ENCODE measurements around the gene LDHD. TPM values are rescaled to one million over a fixed set of nuclear protein-coding genes. Genes with fewer than 3 reads are reported as not detected.

The LDHD gene
- total RNA-seq, 6 experiments from 2014 or later: 62.9 to 98.5 (median 90.2) TPM

DNA sequence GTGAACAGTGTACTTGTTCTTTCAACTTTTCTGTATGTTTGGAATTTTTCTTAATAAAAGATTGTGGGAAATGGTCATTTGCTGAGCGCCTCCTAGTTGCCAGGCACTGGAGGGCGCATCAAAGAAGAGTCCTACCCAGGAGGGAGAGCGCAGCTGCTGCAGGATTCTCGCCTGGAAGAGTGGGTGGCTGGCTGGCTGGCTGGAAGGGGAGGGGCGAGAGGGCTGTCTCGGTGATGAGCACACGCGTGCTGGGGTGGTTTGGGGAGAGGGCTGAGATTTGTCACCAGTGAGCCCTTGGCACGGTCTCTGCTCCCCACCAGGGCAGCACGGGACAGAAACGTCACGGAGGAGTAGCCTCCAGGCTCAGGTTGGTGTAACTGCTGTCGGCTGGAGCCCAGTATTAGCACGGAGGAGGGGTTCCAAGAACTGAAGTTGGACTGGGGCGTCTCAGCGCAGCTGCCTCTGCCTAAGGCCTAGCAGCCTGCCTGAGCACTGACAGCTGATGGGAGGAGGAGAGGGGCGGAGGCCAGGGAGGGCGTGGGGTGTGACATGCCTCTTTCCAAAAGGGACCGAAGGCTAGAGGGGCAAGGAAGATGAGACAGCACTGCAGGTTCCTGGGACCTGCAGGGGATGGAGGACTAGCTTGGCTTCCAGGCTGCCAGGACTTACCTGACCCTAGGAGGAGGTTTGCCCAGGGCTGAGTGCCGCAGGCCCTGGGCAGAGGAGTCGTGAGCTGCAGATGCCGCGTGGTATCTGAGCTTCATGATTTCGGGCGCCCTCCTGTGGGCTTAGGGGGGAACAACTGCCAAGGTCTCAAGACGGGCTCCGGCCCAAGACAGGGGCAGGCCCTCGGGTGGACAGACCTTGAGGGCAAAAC lies 5.7 kb downstream of the LDHD start:
- no peaks in the 10 kb centered on the region for H3K27me3 ChIP-seq
- H3K36me3 ChIP-seq: peaks cover 0 to 13% (median 3%) of the 10 kb centered on the region in 4 donors
- H3K4me3 ChIP-seq: no peak overlapping the region
- ATAC-seq: peak; percentile 68 to 77 (median 72)
- peaks cover 0 to 56% (median 18%) of the 10 kb centered on the region in 4 donors for H3K4me1 ChIP-seq
- H3K9me3 ChIP-seq: no peaks in the 10 kb centered on the region
- TF ChIP-seq, protein P1, sequence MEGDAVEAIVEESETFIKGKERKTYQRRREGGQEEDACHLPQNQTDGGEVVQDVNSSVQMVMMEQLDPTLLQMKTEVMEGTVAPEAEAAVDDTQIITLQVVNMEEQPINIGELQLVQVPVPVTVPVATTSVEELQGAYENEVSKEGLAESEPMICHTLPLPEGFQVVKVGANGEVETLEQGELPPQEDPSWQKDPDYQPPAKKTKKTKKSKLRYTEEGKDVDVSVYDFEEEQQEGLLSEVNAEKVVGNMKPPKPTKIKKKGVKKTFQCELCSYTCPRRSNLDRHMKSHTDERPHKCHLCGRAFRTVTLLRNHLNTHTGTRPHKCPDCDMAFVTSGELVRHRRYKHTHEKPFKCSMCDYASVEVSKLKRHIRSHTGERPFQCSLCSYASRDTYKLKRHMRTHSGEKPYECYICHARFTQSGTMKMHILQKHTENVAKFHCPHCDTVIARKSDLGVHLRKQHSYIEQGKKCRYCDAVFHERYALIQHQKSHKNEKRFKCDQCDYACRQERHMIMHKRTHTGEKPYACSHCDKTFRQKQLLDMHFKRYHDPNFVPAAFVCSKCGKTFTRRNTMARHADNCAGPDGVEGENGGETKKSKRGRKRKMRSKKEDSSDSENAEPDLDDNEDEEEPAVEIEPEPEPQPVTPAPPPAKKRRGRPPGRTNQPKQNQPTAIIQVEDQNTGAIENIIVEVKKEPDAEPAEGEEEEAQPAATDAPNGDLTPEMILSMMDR (IDR thresholded peaks at IDR 0.05): peak; percentile 89 to 92 (median 90)
- no peak for TF ChIP-seq POLR2A (IDR thresholded peaks at IDR 0.05)
- 14% methylated on average over 12 of the region's 28 CpGs for WGBS (ENCODE audit: insufficient coverage, low coverage, low lambda C conversion rate, missing lambda C conversion rate)
- intact Hi-C loops (cut with DNase I): loop anchor here (5.0 to 10.0 kb wide), 2 partner anchors 114 to 116 kb away; partner anchors contain the start of gene ZNRF1 (in 2 of the 2)
- peak overlapping the region; percentile 2 to 81 (median 37) for H3K27ac ChIP-seq
- peak; percentile 86 to 89 (median 88) for DNase-seq

DNA sequence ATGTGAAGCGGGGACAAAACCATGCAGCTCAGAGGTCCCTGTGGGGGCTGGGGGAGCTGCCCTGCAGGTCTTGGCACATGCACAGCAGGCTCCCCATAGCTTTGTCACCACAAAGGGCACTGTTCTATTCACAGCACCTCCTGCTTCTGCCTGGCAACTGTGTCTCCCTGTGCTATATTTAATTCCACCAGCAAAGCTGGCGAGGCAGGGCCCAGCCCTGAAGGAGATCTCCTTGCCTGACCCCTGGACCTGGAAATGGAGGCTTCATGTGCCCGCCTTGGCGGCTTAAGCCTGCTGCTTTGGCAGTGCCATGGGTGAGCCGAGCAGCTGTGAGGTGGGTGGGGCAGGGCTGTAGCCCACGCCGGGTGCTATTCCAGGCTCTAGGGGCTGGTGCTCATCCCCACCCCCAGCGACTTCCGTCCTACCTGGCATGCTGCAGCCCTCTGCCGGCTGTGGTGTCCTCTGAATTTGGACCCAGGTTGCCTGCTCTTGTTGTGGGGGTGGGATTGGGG lies 6.8 kb downstream of the LDHD start:
- Histone ChIP-seq H3K27ac (peak overlapping the region; percentile 64 to 81 (median 74)), H3K9me3 (no peaks in the 10 kb centered on the region), H3K36me3 (peaks cover 0 to 13% (median 3%) of the 10 kb centered on the region in 4 donors), H3K4me3 (peak overlapping the region in 2 of 3 donors; percentile 19 to 28), H3K4me1 (peaks cover 0 to 54% (median 18%) of the 10 kb centered on the region in 4 donors), H3K27me3 (no peaks in the 10 kb centered on the region)
- WGBS (ENCODE audit: insufficient coverage, low coverage, low lambda C conversion rate, missing lambda C conversion rate): 40% methylated on average over 1 of the region's 10 CpGs
- intact Hi-C loops (cut with DNase I): loop anchor here (5.0 to 10.0 kb wide), 2 partner anchors 112 to 115 kb away; partner anchors contain the start of gene ZNRF1 (in 2 of the 2)
- TF ChIP-seq, protein P1 (IDR thresholded peaks at IDR 0.05): peak in 2 of 4 donors; percentile 19 to 30
- TF ChIP-seq POLR2A (IDR thresholded peaks at IDR 0.05): no peak
- ATAC-seq (peak; percentile 40 to 50 (median 43)), DNase-seq (peak; percentile 62 to 78 (median 74))

DNA sequence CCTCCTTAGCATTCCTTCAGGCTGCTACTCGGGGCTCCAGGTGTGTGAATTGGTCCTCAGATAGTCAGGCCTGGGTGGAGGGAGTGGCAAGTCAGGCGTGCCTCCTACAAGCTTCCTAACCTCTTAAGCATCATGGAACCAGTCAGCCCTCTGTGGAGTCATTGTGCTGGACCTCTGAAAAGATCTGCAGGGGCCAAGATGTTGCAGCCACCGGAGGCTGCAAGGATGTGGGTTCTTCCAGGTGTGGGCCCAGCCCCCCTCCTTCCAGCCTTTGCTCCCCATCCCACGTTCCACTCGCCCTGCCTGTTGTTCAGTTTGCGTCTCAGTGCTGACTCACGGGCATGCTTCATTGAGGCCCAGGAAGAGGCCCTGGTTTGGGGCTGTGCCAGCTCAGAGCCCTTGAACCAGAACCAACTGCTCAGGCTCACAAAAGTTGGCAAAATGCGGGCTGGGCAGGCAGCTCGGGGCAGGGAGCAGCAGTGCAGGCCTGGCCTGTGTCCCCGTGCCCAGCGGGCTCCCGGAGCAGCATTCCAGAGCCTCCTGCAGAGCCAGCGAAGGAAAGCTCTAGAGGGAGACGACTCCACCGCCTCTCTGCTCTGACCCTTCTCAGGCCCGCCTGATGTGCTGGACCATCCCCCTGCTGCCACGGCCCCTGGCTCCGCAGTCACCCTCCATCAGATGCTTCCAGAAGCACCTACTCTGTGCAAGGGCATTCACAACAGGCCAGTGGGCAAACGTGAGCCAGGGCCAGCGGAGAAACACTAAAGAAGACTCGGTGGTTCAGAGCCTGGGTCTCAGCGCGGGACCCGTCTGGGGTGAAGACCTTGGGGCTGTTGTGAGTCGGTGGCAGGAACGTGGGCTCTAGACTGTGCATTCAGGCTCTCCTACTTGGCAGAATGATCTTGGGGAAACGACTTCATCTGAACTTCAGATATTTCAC lies 7.5 kb downstream of the LDHD start:
- H3K27me3 ChIP-seq: no peaks in the 10 kb centered on the region
- H3K9me3 ChIP-seq: no peaks in the 10 kb centered on the region
- DNase-seq: peak; percentile 93 to 96 (median 95)
- TF ChIP-seq, protein P1 (IDR thresholded peaks at IDR 0.05): no peak
- peak; percentile 42 for TF ChIP-seq POLR2A (IDR thresholded peaks at IDR 0.05)
- ATAC-seq: peak; percentile 69 to 77 (median 77)
- H3K4me1 ChIP-seq: peaks cover 0 to 54% (median 18%) of the 10 kb centered on the region in 4 donors
- H3K36me3 ChIP-seq: peaks cover 0 to 8% (median 3%) of the 10 kb centered on the region in 4 donors
- H3K4me3 ChIP-seq: peak overlapping the region in 2 of 3 donors; percentile 19 to 28
- intact Hi-C loops (cut with DNase I): no loop called here
- WGBS (ENCODE audit: insufficient coverage, low coverage, low lambda C conversion rate, missing lambda C conversion rate): 8% methylated on average over 2 of the region's 27 CpGs
- H3K27ac ChIP-seq: peak overlapping the region; percentile 64 to 81 (median 74)

DNA sequence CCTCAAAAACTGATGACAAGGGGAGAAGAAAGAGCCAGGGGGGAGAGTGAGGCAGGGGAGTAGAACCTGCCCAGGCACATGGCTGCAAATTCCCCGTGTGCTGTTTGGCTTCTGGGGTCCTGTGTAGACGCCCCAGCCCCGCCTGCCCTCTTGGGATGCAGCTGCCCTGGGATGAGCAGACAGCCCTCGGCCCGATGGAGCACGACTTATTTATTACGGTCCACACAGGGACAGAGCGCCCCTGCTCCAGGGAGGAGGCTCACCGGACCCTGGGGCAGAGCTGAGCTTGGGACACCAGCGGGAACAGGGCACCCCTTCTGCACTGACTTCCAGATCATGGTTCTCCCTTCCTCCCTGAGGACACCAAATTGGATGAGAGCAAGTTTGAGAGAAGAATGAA lies 9.1 kb downstream of the LDHD start:
- intact Hi-C loops (cut with DNase I): no loop called here

More for the DNA sequence above, 9.1 kb downstream of the LDHD start:
- no peak for ATAC-seq
- no peak overlapping the region for H3K4me3 ChIP-seq
- TF ChIP-seq POLR2A (IDR thresholded peaks at IDR 0.05): no peak
- TF ChIP-seq, protein P1 (IDR thresholded peaks at IDR 0.05): no peak
- no peak overlapping the region for H3K27ac ChIP-seq
- no peaks in the 10 kb centered on the region for H3K36me3 ChIP-seq
- H3K4me1 ChIP-seq: peaks cover 0 to 54% (median 18%) of the 10 kb centered on the region in 4 donors
- no peaks in the 10 kb centered on the region for H3K9me3 ChIP-seq
- no peaks in the 10 kb centered on the region for H3K27me3 ChIP-seq
- WGBS (ENCODE audit: insufficient coverage, low coverage, low lambda C conversion rate, missing lambda C conversion rate): 86% methylated on average over 1 of the region's 10 CpGs
- DNase-seq: peak in 1 of 3 donors; percentile 53
